Frontal cortex (tissue), 4 donors: ENCODE results near the gene MAML3. TPM values are rescaled to one million over a fixed set of nuclear protein-coding genes. Genes with fewer than 3 reads are reported as not detected.

Experiments
- DNase-seq, 2 donors: peaks; one replicate each; pipeline ENCODE4 v3.0.0; 2012; ENCODE audit warnings: low spot score in 2 of 2
- FAIRE-seq: peaks from 2 replicates; lab custom pipeline; 2012; peaks lifted over from hg19 to GRCh38; lab: Jason Lieb, UNC
- total RNA-seq: library from RNA; depleted of rRNA; stranded (reverse); fragments of >200 nt; gene quantifications from one replicate; pipeline ENCODE4 v1.2.3, GENCODE V29; 2014
- donor health status: control.
- donor health status: control.
- donor health status: control.

The MAML3 gene
- total RNA-seq, result 7.7 TPM

GRCh38 chr4:140153718-140154571 lies at the start of gene MAML3:
Gene MAML3, minus strand, starts transcription at chr4:140154184. Its CDS starts 857 bp downstream, at chr4:140153327.
- FAIRE-seq (no peak), DNase-seq (peak; percentile 66 to 78)

GRCh38 chr4:140198942-140199341 lies 45.0 kb upstream of the MAML3 start:
- DNase-seq (no peak), FAIRE-seq (no peak)

GRCh38 chr4:140195806-140196205 lies 41.8 kb upstream of the MAML3 start:
- FAIRE-seq (no peak), DNase-seq (no peak)

- FAIRE-seq (no peak), DNase-seq (no peak)
These were observed 35.8 kb upstream of the MAML3 start for GRCh38 chr4:140189805-140190204.

GRCh38 chr4:140188975-140189374 lies 35.0 kb upstream of the MAML3 start:
- DNase-seq (no peak), FAIRE-seq (no peak)

GRCh38 chr4:140187316-140187695 lies 33.3 kb upstream of the MAML3 start:
- no peak for FAIRE-seq
- DNase-seq, result no peak

GRCh38 chr4:140186651-140187315 lies 32.8 kb upstream of the MAML3 start:
- DNase-seq (no peak), FAIRE-seq (no peak)

GRCh38 chr4:140186082-140186438 lies 32.1 kb upstream of the MAML3 start:
- FAIRE-seq (no peak), DNase-seq (no peak)

- DNase-seq (no peak), FAIRE-seq (no peak)
These were observed 31.6 kb upstream of the MAML3 start for GRCh38 chr4:140185412-140186081.

- FAIRE-seq, result no peak
- no peak for DNase-seq
These were observed 29.3 kb upstream of the MAML3 start for GRCh38 chr4:140183270-140183669.

GRCh38 chr4:140180577-140180976 lies 26.6 kb upstream of the MAML3 start:
- FAIRE-seq (no peak), DNase-seq (no peak)

GRCh38 chr4:140176735-140177134 lies 22.8 kb upstream of the MAML3 start:
- FAIRE-seq, result no peak
- no peak for DNase-seq

- no peak for FAIRE-seq
These were observed 20.6 kb upstream of the MAML3 start for GRCh38 chr4:140174543-140174942.

GRCh38 chr4:140172960-140173359 lies 19.0 kb upstream of the MAML3 start:
- no peak for FAIRE-seq
- no peak for DNase-seq

More at GRCh38 chr4:140174543-140174942, 20.6 kb upstream of the MAML3 start:
- DNase-seq, result no peak

- no peak for FAIRE-seq
- DNase-seq, result no peak
These were observed 16.3 kb upstream of the MAML3 start for GRCh38 chr4:140170299-140170698.

- FAIRE-seq, result no peak
These were observed 15.0 kb upstream of the MAML3 start for GRCh38 chr4:140168936-140169335.

GRCh38 chr4:140168474-140168873 lies 14.5 kb upstream of the MAML3 start:
- FAIRE-seq (no peak), DNase-seq (no peak)

More at GRCh38 chr4:140168936-140169335, 15.0 kb upstream of the MAML3 start:
- DNase-seq, result no peak

GRCh38 chr4:140163029-140163810 lies 9.2 kb upstream of the MAML3 start:
- no peak for DNase-seq
- no peak for FAIRE-seq

GRCh38 chr4:140162596-140162995 lies 8.6 kb upstream of the MAML3 start:
- no peak for DNase-seq
- no peak for FAIRE-seq
